Gastrocnemius medialis (tissue), 4 donors: Measurements from ENCODE around the gene LHX3.

Source experiments
- POLR2A ChIP-seq, 2 donors: fragments of 450-650 bp; IDR thresholded peaks; one replicate each; pipeline ENCODE4 v1.6.1; 2017; ENCODE audit warnings: antibody characterized with exemption in 2 of 2, mild to moderate bottlenecking in 2 of 2, moderate library complexity in 2 of 2
- TF ChIP-seq, protein P1 (sequence below), 5 experiments: fragments of 450-650 bp in 3 of 5; fragments of 200-600 bp in 2 of 5; sonication (generic) in 2 of 5; IDR thresholded peaks in 4 of 5; conservative IDR thresholded peaks in 1 of 5; 1 replicate in 4 of 5; 2 replicates in 1 of 5; pipeline ENCODE4 v1.5.1; 2016 to 2019; ENCODE audit warnings: antibody characterized with exemption in 5 of 5, mild to moderate bottlenecking in 3 of 5, moderate library complexity in 3 of 5

DNA sequence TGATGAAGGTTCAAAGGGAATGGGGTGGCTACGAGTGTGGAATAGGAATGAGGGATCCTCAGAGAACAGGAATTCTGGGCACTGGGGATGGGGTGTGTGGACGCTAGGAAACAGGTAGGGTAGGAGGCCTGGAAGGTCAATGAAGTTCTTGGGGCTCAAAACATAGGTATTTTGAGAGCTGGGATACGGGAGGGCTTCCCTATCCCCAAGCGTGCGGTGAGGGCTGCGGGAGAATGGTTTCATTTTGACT lies 40.0 kb upstream of the LHX3 start:
- TF ChIP-seq, protein P1, sequence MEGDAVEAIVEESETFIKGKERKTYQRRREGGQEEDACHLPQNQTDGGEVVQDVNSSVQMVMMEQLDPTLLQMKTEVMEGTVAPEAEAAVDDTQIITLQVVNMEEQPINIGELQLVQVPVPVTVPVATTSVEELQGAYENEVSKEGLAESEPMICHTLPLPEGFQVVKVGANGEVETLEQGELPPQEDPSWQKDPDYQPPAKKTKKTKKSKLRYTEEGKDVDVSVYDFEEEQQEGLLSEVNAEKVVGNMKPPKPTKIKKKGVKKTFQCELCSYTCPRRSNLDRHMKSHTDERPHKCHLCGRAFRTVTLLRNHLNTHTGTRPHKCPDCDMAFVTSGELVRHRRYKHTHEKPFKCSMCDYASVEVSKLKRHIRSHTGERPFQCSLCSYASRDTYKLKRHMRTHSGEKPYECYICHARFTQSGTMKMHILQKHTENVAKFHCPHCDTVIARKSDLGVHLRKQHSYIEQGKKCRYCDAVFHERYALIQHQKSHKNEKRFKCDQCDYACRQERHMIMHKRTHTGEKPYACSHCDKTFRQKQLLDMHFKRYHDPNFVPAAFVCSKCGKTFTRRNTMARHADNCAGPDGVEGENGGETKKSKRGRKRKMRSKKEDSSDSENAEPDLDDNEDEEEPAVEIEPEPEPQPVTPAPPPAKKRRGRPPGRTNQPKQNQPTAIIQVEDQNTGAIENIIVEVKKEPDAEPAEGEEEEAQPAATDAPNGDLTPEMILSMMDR (IDR thresholded peaks at IDR 0.05 in 4 of 5, conservative IDR thresholded peaks at IDR 0.05 in 1 of 5), result no peak
- no peak for TF ChIP-seq POLR2A (IDR thresholded peaks at IDR 0.05)
